T-helper 1 cell (primary cell): ENCODE results near the gene TAGAP.
"Not testable (repeated sequence)": the region's sequence is repeated elsewhere in the genome, so short reads cannot be mapped to it uniquely, and the experiment has no call there.

Experiments used
- DNase-seq, 5 donors: peaks; one replicate each; pipeline ENCODE4 v3.0.0-alpha.2; 2012 to 2020

TAGAP gene

DNA sequence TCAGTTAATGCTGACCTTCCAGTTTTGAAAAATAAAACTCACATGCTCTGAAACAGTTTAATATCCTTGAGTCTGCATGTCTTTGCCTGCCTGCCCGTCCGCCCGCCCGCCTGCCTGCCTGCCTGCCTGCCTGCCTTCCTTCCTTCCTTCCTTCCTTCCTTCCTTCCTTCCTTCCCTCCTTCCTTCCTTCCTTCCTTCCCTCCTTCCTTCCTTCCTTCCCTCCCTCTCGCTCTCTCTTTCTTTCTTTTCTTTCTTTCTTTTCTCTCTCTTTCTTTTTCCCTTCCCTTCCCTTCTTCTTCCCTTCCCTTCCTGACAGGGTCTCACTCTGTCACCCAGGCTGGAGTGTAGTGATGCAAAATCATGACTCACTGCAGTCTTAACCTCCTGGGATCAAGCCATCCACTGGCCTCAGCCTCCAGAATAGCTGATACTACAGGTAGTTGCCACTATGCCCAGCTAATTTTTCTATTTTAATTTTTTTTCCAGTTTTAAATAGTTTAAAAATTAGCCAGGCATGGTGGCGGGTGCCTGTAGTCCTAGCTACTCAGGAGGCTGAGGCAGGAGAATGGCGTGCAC lies 34.7 kb downstream of the TAGAP start:
- not testable (repeated sequence) for DNase-seq

DNA sequence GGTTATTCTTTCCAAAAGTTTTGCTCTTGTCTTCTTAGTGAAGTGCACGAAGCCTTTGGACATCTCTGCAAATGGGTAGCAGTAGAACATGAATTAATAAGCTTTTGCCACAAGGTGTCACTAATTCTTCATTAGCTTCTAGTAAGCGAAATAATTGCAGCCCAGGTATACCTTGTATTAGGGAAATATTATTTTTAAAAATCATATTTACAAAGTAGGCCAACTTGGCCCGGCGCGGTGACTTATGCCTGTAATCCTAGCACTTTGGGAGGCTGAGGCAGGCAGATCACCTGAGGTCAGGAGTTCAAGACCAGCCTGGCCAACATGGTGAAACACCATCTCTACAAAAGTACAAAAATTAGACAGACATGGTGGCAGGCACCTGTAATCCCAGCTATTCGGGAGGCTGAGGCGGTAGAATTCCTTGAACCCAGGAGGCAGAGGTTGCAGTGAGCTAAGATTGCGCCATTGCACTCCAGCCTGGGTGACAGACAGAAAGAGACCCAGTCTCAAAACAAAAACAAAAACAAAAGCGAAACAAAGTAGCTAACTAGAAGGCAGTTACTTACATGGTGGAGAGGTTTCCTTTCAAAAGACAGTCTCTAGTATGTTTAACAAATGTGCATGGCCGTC lies 36.0 kb downstream of the TAGAP start:
- DNase-seq = peak in 1 of 5 donors; percentile 60

DNA sequence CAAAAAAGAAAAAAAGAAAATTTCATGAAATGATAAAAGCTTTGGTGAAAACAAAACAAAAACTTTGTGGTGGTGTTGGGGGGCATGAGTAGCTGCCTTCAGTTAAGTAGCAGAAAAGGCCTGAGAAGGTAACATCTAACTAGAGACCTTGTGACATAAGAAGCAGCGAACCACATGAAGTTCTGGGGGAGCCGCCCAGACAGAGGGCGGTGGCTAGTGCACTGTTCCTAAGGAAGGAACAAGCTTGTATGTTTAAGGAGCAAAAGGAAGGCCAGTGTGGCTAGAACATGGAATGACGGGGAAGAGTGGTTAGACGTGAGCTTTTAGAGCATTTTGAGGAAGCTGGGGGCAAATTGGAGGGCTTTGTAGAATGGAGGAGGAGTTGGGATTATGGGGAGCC lies 37.3 kb downstream of the TAGAP start:
- no peak for DNase-seq

DNA sequence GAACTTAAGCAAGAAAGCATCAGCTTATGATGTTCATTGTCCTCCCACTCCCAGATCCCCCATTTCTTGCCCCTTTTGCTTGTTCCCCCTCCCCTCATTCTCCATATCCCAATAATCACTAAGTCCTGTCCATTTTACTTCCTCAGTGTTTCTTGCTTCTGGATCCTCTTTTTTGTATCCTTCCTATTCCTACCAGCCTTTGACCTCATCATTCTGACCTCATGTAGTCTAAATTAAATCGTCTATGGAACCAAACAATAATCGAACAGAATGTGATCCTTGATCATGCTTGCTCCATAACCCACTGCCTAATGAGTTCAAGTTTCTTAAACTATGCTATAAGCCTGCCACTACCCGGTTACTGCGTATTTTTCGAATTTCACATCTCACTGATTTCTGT lies 39.4 kb downstream of the TAGAP start:
- no peak for DNase-seq

DNA sequence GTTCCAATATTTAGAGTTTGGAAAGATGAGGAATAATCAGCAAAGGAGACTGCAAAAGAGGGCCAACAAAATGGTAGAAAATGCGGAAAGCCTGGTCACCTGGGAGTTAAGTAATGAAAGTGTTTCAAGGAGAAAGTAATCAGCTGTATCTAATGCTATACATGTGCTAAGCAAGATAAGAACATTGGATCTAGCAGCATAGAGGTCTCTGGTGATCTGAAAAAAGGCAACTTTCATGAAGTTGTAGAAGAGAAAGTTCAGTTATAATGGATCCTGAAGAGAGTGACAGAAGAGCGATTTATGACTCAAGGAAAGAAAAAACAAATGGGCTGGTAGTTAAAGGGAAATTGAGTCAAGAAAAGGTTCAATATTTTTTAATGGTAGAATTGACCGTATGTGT lies 40.2 kb downstream of the TAGAP start:
- DNase-seq = no peak

DNA sequence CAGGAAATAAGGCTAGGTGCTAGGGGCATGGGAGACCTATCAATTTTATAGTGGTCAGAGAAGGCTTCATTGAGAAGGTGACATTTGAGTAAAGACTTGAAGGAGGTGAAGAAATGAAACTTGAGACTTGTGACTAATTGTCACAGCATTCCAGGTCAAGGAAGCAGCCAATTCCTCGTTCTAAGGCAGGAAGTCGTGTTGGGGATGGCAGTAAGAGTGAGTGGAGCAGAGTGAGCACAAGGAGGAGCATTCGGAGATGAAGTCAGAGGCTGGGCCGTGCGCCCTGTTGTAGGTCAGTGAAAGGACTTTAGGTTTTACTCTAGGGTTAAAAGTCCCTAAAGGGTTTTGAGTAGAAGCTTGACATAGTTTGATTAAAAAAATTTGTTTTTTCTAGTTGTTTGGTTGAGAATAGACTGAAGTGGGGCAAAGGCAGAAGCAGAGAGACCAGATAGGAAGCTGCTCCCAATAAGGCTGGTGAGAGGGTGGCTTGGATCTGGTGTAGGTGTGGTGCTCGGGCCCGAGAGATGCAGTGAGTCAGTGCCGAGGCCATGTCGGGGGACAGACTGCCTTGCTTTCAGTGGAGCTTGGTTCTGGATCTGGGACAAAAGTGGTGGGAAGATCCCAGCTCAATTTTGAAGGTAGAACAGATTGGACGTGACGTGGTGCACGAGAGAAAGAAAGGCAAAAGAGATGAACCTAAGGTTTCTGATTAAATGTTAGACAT lies 42.2 kb downstream of the TAGAP start:
- DNase-seq = no peak

DNA sequence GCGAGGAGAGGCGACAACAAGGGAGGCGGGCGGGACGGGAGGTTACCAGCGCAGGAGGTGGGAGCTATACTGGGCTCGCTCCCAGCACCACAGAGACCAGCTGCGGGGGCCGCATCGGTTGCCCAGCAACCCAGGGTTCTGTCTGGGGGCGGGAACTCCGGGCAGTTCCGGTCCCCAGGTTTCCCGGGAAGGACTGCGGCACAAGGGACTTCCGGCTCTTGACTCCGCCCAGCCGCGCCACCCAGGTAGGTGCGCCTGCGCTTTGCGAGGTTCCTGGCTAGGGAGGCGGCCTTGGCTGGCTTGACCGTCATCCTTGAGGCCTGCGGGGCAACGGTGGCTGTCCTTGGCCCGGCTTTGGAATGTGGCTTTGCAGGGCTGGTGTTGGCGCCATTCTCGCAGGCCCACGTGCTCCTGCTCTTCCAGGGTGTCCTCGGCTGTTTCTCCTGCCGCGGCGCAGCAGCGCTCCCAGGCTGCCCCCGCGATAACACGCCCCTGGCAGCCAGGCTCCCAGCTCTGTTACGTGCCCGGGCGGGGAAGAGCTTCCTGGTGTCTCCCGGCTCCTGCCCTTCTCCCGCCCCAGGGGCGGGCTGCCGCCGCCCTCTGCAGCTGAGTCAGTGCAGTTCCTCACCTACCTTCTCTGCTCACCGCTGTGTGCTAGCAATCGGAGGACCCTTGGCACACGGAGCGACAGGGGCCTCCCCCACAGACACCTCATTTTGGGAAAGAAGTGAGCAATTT lies 45.0 kb downstream of the TAGAP start, which contains the start of gene RSPH3:
RSPH3 (minus strand) TSS at position 537 of the 738 bp plus-strand sequence. CDS start 652 bp downstream, outside the sequence.
- DNase-seq = peak; percentile 79 to 90 (median 83)

DNA sequence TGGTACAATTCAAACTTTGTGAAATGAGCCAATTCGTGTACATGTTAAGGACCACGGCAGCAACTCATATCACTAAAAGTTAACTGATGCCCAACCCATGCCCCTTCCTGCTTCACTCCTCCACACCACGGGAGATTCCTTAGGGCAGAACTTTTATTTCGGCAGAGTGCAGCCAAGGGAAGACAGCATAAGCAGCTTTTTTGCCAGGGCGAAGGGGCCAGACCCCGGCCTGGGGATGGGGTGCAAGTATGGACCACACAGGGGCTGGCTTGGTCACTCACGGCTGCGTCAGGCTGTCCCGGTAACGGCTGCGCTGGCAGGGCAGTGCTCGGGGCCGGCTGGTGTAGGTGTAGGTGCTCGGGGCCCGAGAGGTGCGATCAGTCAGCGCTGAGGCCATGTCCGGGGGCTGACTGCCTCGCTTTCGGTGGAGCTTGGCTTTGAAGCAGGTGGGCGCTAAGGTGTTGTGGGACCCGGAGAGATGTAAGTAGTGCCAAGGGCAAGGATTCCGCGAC lies 45.6 kb downstream of the TAGAP start:
- no peak for DNase-seq

DNA sequence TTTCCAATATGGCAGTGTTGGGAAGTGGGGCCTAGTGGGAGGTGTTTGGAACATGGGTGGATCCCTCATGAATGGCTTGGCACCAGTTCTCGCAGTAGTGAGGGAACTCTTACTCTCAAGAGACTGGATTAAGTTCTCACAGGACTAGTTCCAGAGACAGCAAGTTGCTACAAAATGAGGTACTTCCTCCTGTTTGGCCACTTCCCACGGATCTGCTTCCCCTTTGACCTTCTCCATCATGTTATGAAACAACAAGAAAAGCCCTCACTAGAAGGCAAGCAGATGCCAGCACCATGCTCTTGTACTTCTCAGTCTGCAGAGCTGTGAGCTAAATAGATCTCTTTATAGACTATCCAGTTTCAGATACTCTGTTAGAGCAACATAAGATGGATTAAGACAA lies 47.9 kb downstream of the TAGAP start:
- no peak for DNase-seq

DNA sequence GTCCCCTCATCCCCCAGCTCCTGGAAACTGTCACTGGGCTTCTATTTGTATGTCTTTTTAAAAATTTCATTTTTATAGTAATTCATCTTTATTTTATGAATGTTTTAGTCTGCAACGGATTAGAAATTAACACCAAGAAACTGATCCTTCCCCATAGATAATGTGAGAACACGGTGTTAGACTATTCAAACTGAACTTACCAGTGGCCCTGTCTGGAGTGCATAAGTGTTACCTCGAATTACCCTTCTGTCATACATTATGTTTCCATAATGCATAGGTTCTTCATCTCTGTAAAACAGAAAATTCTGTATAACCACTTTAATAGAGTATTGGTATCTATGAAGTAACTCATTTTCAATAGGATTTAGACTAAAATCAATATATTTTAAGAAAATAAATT lies 51.2 kb downstream of the TAGAP start:
- no peak for DNase-seq

DNA sequence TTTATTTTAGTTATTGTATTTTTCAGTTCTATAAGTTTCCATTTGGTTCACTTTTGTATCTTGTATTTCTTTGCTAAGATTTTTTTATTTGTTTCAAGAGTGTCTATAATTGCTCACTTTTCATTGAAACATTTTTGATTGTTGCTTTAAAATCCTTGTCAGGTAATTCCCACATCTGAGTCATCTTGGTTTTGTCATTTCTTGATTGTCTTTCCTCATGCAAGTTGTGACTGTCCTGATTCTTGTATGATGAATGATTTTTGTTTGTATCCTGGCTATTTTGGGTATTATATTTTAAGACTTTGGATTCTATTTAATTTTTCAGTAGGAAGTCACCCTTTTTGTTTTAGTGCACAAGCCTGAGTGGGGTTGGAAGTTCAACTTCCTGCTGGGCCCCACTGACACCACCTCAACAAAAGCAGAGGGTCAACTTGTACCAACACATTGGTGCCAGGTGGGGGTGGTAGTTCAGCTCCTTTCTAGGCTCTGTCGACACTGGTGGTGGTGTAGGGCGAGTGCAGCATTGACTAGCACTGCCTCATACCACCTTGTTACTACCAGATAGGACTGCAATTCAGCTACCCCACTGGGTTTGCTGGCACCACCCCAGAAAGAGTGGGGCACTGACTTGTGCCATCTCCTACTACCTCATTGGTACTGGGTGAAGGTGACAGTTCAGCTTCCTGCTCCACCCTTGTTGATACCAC lies 53.6 kb downstream of the TAGAP start:
- DNase-seq = peak in 1 of 5 donors; percentile 21

DNA sequence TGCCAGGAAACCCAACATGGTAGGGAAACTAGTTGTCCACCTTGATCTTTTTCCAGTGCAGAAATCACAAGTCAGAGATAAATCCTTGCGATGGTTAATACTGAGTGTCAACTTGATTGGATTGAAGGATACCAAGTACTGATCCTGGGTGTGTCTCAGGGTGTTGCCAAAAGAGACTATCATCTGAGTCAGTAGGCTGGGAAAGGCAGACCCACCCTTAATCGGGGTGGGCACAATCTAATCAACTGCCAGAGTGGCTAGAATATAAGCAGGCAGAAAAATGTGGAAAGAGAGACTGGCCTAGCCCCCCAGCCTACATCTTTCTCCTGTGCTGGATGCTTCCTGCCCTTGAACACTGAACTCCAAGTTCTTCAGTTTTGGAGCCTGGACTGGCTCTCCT lies 55.1 kb downstream of the TAGAP start:
- not testable (repeated sequence) for DNase-seq

DNA sequence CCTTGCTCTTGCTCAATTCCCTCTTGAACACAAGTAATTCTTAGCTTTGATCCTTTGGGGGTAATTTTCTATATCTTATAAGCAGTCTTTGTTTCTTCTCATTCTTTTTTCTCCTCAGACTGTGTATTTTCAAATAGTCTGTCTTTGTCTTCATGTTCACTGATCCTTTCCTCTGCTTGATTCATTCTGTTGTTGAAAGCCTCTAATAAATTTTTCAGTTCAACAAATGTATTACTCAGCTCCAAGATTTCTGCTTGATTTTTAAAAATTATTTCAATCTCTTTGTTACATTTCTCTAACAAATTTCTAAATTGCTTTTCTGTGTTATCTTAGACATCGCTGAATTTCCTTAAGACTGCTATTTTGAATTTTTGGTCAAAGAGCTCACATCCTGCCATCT lies 56.3 kb downstream of the TAGAP start:
- DNase-seq = no peak

DNA sequence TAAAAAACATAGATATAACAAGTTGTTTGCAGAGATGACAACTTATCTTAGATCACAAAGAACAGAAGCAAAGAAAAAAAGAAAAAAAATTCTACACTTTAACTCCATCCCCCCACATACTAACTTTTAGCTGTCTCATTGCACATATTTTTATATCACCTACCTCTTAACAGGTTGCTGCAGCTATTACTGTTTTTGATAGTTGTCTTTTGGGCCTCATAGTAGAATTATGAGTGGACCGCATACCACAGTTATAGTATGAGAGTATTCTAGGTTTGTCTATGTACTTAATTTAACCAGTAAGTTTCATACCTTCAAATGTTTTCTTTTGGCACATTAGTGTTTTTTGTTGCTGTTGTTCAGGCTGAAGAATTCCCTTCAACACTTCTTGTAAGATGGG lies 57.1 kb downstream of the TAGAP start:
- no peak for DNase-seq
